ENCODE results near the gene STX10. TPM values are rescaled to one million over a fixed set of nuclear protein-coding genes. Genes with fewer than 3 reads are reported as not detected.

Gene STX10
- total and polyA plus RNA-seq, 9 of the 15 experiments (the other 6 are each of a cell fraction or from before 2014, with no cell fraction given) = 0.51 to 66.3 (median 31.0) TPM

DNA sequence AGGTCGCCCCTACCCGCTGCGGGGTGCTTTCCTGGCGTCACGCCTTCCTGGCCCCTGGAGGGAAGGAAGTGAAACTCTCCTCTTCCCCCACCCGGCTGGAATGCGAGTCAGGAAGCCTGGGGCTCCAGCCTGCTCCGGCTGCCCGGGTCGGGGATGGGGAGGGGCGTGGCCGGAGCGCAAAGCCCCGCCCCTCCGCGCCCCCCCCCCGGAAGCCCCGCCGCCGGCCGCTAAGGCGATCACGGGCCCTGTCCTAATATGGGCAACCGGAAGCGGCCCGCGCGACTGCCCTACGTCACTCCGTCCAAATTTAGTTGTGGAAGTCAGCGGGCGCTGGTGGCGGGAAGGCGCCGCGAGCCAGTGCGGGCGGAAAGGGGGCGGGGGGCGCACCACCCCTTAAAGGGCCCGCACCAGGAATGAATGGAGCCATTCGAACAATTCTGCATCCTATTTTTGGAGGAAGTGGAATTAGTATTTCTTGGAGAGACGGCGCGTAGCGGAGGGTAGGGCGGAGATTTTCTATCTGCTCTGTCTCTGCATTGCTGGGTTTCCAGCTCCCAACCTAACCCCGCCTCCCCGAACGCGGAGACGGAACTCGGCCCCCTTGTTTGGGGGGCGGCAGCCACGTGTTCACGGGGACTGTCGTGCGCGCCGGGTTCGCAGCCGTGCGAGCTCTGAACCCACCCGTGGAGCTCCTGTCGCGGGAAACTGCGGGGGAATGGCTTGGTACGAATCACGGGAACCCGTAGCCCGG is 1.6 kb upstream of the STX10 start (continued):
- TF ChIP-seq, protein P1, sequence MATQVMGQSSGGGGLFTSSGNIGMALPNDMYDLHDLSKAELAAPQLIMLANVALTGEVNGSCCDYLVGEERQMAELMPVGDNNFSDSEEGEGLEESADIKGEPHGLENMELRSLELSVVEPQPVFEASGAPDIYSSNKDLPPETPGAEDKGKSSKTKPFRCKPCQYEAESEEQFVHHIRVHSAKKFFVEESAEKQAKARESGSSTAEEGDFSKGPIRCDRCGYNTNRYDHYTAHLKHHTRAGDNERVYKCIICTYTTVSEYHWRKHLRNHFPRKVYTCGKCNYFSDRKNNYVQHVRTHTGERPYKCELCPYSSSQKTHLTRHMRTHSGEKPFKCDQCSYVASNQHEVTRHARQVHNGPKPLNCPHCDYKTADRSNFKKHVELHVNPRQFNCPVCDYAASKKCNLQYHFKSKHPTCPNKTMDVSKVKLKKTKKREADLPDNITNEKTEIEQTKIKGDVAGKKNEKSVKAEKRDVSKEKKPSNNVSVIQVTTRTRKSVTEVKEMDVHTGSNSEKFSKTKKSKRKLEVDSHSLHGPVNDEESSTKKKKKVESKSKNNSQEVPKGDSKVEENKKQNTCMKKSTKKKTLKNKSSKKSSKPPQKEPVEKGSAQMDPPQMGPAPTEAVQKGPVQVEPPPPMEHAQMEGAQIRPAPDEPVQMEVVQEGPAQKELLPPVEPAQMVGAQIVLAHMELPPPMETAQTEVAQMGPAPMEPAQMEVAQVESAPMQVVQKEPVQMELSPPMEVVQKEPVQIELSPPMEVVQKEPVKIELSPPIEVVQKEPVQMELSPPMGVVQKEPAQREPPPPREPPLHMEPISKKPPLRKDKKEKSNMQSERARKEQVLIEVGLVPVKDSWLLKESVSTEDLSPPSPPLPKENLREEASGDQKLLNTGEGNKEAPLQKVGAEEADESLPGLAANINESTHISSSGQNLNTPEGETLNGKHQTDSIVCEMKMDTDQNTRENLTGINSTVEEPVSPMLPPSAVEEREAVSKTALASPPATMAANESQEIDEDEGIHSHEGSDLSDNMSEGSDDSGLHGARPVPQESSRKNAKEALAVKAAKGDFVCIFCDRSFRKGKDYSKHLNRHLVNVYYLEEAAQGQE (IDR thresholded peaks at IDR 0.05; ENCODE audit: borderline replicate concordance) = peak; percentile 53
- TF ChIP-seq, protein P1 (CRISPR knock-in tag; IDR thresholded peaks at IDR 0.05; ENCODE audit: low read depth) = 0 out of 2 replicates have a peak, but pooled peaks have one; percentile 56
- TF ChIP-seq ZNF274 (IDR thresholded peaks at IDR 0.05; ENCODE audit: borderline replicate concordance, low read depth, low read length) = no peak
- peak; percentile 75 for TF ChIP-seq SMAD1 (IDR thresholded peaks at IDR 0.05; ENCODE audit: low read depth, low read length, partially characterized antibody)
- TF ChIP-seq CTBP1 (IDR thresholded peaks at IDR 0.05; ENCODE audit: borderline replicate concordance) = peak; percentile 58; the same call in 1 of the 2 replicates
- no peak for TF ChIP-seq ZNF561 (CRISPR knock-in tag; conservative IDR thresholded peaks at IDR 0.05)
- TF ChIP-seq, protein P2, sequence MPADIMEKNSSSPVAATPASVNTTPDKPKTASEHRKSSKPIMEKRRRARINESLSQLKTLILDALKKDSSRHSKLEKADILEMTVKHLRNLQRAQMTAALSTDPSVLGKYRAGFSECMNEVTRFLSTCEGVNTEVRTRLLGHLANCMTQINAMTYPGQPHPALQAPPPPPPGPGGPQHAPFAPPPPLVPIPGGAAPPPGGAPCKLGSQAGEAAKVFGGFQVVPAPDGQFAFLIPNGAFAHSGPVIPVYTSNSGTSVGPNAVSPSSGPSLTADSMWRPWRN (IDR thresholded peaks at IDR 0.05; ENCODE audit: low read depth) = peak; percentile 25; the same call in 1 of the 2 replicates
- TF ChIP-seq RFX5 (IDR thresholded peaks at IDR 0.05; ENCODE audit: low read depth, low read length) = no peak
- TF ChIP-seq CHCHD3 (CRISPR knock-in tag; IDR thresholded peaks at IDR 0.05) = 0 out of 2 replicates have a peak, but pooled peaks have one; percentile 41
- TF ChIP-seq SUPT5H (IDR thresholded peaks at IDR 0.05) = no peak; the same call in 1 of the 2 replicates
- TF ChIP-seq, protein P3, sequence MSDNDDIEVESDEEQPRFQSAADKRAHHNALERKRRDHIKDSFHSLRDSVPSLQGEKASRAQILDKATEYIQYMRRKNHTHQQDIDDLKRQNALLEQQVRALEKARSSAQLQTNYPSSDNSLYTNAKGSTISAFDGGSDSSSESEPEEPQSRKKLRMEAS (CRISPR knock-in tag; IDR thresholded peaks at IDR 0.05) = peak; percentile 84
- peak; percentile 71 for TF ChIP-seq GABPB1 (CRISPR knock-in tag; IDR thresholded peaks at IDR 0.05)
- TF ChIP-seq CREM (IDR thresholded peaks at IDR 0.05; ENCODE audit: low read depth) = peak; percentile 81
- TF ChIP-seq MCM5 (IDR thresholded peaks at IDR 0.05; ENCODE audit: low read depth) = no peak
- TF ChIP-seq KLF13 (tag; IDR thresholded peaks at IDR 0.05; ENCODE audit: borderline replicate concordance, low read depth) = peak; percentile 71; the same call in 1 of the 2 replicates
- TF ChIP-seq ZNF239 (CRISPR knock-in tag; IDR thresholded peaks at IDR 0.05) = no peak
- no peak for TF ChIP-seq SMC3 (conservative IDR thresholded peaks at IDR 0.05; ENCODE audit: insufficient read depth, low read depth, low read length)
- peak; percentile 85 for TF ChIP-seq HNRNPLL (IDR thresholded peaks at IDR 0.05; ENCODE audit: low read depth, low read length, poor library complexity, severe bottlenecking)
- no peak for TF ChIP-seq KHSRP (IDR thresholded peaks at IDR 0.05)
- TF ChIP-seq SAP30 (IDR thresholded peaks at IDR 0.05; ENCODE audit: borderline replicate concordance, insufficient read depth, low read depth, low read length, poor library complexity, severe bottlenecking) = peak; percentile 90

Data from K562 (cell line).